Mammary epithelial cell (primary cell): Measurements from ENCODE around the gene MYCBPAP.

Source experiments
- CTCF ChIP-seq, 2 donors: IDR thresholded peaks in 1 of 2; conservative IDR thresholded peaks in 1 of 2; 2 replicates each; pipeline ENCODE4 v1.5.1; 2011 to 2012; ENCODE audit warnings: inconsistent platforms in 2 of 2, low read length in 2 of 2, mild to moderate bottlenecking in 2 of 2, control low read depth in 1 of 2, low read depth in 1 of 2; ENCODE audit not compliant: insufficient read depth in 1 of 2; ENCODE audit errors: extremely low read depth in 1 of 2
- EZH2 ChIP-seq: IDR thresholded peaks from 2 replicates; pipeline ENCODE4 v1.6.1; 2012; ENCODE audit warnings: low read length, inconsistent platforms, borderline replicate concordance

- TF ChIP-seq CTCF (conservative IDR thresholded peaks at IDR 0.05 in 1 of 2, IDR thresholded peaks at IDR 0.05 in 1 of 2; ENCODE audit: extremely low read depth in 1 of 2, insufficient read depth in 1 of 2, low read depth in 1 of 2, low read length in 2 of 2), result no peak
- TF ChIP-seq EZH2, result no peak
These were observed 33.1 kb downstream of the MYCBPAP start for GRCh38 chr17:50541402-50541715.
